Measurements from ENCODE around the gene C5orf47.

C5orf47 gene

GRCh38 chr5:173969167-173970049 lies 19.6 kb upstream of the C5orf47 start:
- H3K27me3 ChIP-seq (replicated peaks; ENCODE audit: control insufficient read depth, insufficient read depth, low read length, poor library complexity, severe bottlenecking) = no peaks in the 10 kb centered on the region
- H3K4me1 ChIP-seq (ENCODE audit: control insufficient read depth, insufficient read depth, low read length, poor library complexity, severe bottlenecking) = peaks cover 12% of the 10 kb centered on the region
- H3K36me3 ChIP-seq (ENCODE audit: control insufficient read depth, insufficient read depth, low read length) = no peaks in the 10 kb centered on the region
- H3K27ac ChIP-seq (ENCODE audit: insufficient read depth, low read length, poor library complexity, severe bottlenecking) = no peak overlapping the region
- no peaks in the 10 kb centered on the region for H3K9me3 ChIP-seq (ENCODE audit: control insufficient read depth, low read length)
- no peak for DNase-seq
- no peak overlapping the region for H3K4me3 ChIP-seq (ENCODE audit: insufficient read depth, low read depth, low read length, poor library complexity, severe bottlenecking)

GRCh38 chr5:173970878-173971650 lies 17.9 kb upstream of the C5orf47 start:
- Histone ChIP-seq H3K4me3 (ENCODE audit: insufficient read depth, low read depth, low read length, poor library complexity, severe bottlenecking) (no peak overlapping the region), H3K9me3 (ENCODE audit: control insufficient read depth, low read length) (no peaks in the 10 kb centered on the region), H3K27me3 (replicated peaks; ENCODE audit: control insufficient read depth, insufficient read depth, low read length, poor library complexity, severe bottlenecking) (no peaks in the 10 kb centered on the region), H3K27ac (ENCODE audit: insufficient read depth, low read length, poor library complexity, severe bottlenecking) (no peak overlapping the region), H3K4me1 (ENCODE audit: control insufficient read depth, insufficient read depth, low read length, poor library complexity, severe bottlenecking) (peaks cover 9% of the 10 kb centered on the region), H3K36me3 (ENCODE audit: control insufficient read depth, insufficient read depth, low read length) (no peaks in the 10 kb centered on the region)
- no peak for DNase-seq

GRCh38 chr5:173971681-173972345 lies 17.2 kb upstream of the C5orf47 start:
- H3K36me3 ChIP-seq (ENCODE audit: control insufficient read depth, insufficient read depth, low read length) = no peaks in the 10 kb centered on the region
- H3K4me1 ChIP-seq (ENCODE audit: control insufficient read depth, insufficient read depth, low read length, poor library complexity, severe bottlenecking) = peaks cover 9% of the 10 kb centered on the region
- no peaks in the 10 kb centered on the region for H3K27me3 ChIP-seq (replicated peaks; ENCODE audit: control insufficient read depth, insufficient read depth, low read length, poor library complexity, severe bottlenecking)
- no peak overlapping the region for H3K4me3 ChIP-seq (ENCODE audit: insufficient read depth, low read depth, low read length, poor library complexity, severe bottlenecking)
- no peak overlapping the region for H3K27ac ChIP-seq (ENCODE audit: insufficient read depth, low read length, poor library complexity, severe bottlenecking)
- no peaks in the 10 kb centered on the region for H3K9me3 ChIP-seq (ENCODE audit: control insufficient read depth, low read length)
- DNase-seq = no peak

- DNase-seq = no peak
- Histone ChIP-seq H3K27ac (ENCODE audit: insufficient read depth, low read length, poor library complexity, severe bottlenecking) (no peak overlapping the region), H3K4me3 (ENCODE audit: insufficient read depth, low read depth, low read length, poor library complexity, severe bottlenecking) (no peak overlapping the region), H3K9me3 (ENCODE audit: control insufficient read depth, low read length) (no peaks in the 10 kb centered on the region), H3K4me1 (ENCODE audit: control insufficient read depth, insufficient read depth, low read length, poor library complexity, severe bottlenecking) (peaks cover 9% of the 10 kb centered on the region), H3K36me3 (ENCODE audit: control insufficient read depth, insufficient read depth, low read length) (no peaks in the 10 kb centered on the region), H3K27me3 (replicated peaks; ENCODE audit: control insufficient read depth, insufficient read depth, low read length, poor library complexity, severe bottlenecking) (no peaks in the 10 kb centered on the region)
Measured at GRCh38 chr5:173972607-173972924, 16.4 kb upstream of the C5orf47 start.

GRCh38 chr5:173972925-173973615 lies 15.9 kb upstream of the C5orf47 start:
- no peak overlapping the region for H3K27ac ChIP-seq (ENCODE audit: insufficient read depth, low read length, poor library complexity, severe bottlenecking)
- H3K27me3 ChIP-seq (replicated peaks; ENCODE audit: control insufficient read depth, insufficient read depth, low read length, poor library complexity, severe bottlenecking) = no peaks in the 10 kb centered on the region
- H3K4me1 ChIP-seq (ENCODE audit: control insufficient read depth, insufficient read depth, low read length, poor library complexity, severe bottlenecking) = peaks cover 9% of the 10 kb centered on the region
- H3K36me3 ChIP-seq (ENCODE audit: control insufficient read depth, insufficient read depth, low read length) = no peaks in the 10 kb centered on the region
- no peaks in the 10 kb centered on the region for H3K9me3 ChIP-seq (ENCODE audit: control insufficient read depth, low read length)
- DNase-seq = peak; percentile 45 to 67 (median 56)
- peak overlapping the region; percentile 40 for H3K4me3 ChIP-seq (ENCODE audit: insufficient read depth, low read depth, low read length, poor library complexity, severe bottlenecking)

GRCh38 chr5:173973616-173973969 lies 15.4 kb upstream of the C5orf47 start:
- Histone ChIP-seq H3K4me1 (ENCODE audit: control insufficient read depth, insufficient read depth, low read length, poor library complexity, severe bottlenecking) (peaks cover 9% of the 10 kb centered on the region), H3K9me3 (ENCODE audit: control insufficient read depth, low read length) (no peaks in the 10 kb centered on the region), H3K27me3 (replicated peaks; ENCODE audit: control insufficient read depth, insufficient read depth, low read length, poor library complexity, severe bottlenecking) (no peaks in the 10 kb centered on the region), H3K36me3 (ENCODE audit: control insufficient read depth, insufficient read depth, low read length) (no peaks in the 10 kb centered on the region), H3K27ac (ENCODE audit: insufficient read depth, low read length, poor library complexity, severe bottlenecking) (no peak overlapping the region), H3K4me3 (ENCODE audit: insufficient read depth, low read depth, low read length, poor library complexity, severe bottlenecking) (peak overlapping the region; percentile 40)
- no peak for DNase-seq

- DNase-seq = no peak
- Histone ChIP-seq H3K4me3 (ENCODE audit: insufficient read depth, low read depth, low read length, poor library complexity, severe bottlenecking) (no peak overlapping the region), H3K9me3 (ENCODE audit: control insufficient read depth, low read length) (no peaks in the 10 kb centered on the region), H3K36me3 (ENCODE audit: control insufficient read depth, insufficient read depth, low read length) (no peaks in the 10 kb centered on the region), H3K27me3 (replicated peaks; ENCODE audit: control insufficient read depth, insufficient read depth, low read length, poor library complexity, severe bottlenecking) (no peaks in the 10 kb centered on the region), H3K4me1 (ENCODE audit: control insufficient read depth, insufficient read depth, low read length, poor library complexity, severe bottlenecking) (peaks cover 9% of the 10 kb centered on the region), H3K27ac (ENCODE audit: insufficient read depth, low read length, poor library complexity, severe bottlenecking) (no peak overlapping the region)
Measured at GRCh38 chr5:173974688-173975239, 14.2 kb upstream of the C5orf47 start.

- H3K4me3 ChIP-seq (ENCODE audit: insufficient read depth, low read depth, low read length, poor library complexity, severe bottlenecking) = no peak overlapping the region
- H3K27me3 ChIP-seq (replicated peaks; ENCODE audit: control insufficient read depth, insufficient read depth, low read length, poor library complexity, severe bottlenecking) = no peaks in the 10 kb centered on the region
- no peaks in the 10 kb centered on the region for H3K4me1 ChIP-seq (ENCODE audit: control insufficient read depth, insufficient read depth, low read length, poor library complexity, severe bottlenecking)
- no peaks in the 10 kb centered on the region for H3K36me3 ChIP-seq (ENCODE audit: control insufficient read depth, insufficient read depth, low read length)
- no peak overlapping the region for H3K27ac ChIP-seq (ENCODE audit: insufficient read depth, low read length, poor library complexity, severe bottlenecking)
- no peaks in the 10 kb centered on the region for H3K9me3 ChIP-seq (ENCODE audit: control insufficient read depth, low read length)
- no peak for DNase-seq
Measured at GRCh38 chr5:173981185-173981761, 7.7 kb upstream of the C5orf47 start.

GRCh38 chr5:173984218-173984617 lies 4.8 kb upstream of the C5orf47 start:
- Histone ChIP-seq H3K27ac (ENCODE audit: insufficient read depth, low read length, poor library complexity, severe bottlenecking) (no peak overlapping the region), H3K4me3 (ENCODE audit: insufficient read depth, low read depth, low read length, poor library complexity, severe bottlenecking) (no peak overlapping the region), H3K36me3 (ENCODE audit: control insufficient read depth, insufficient read depth, low read length) (no peaks in the 10 kb centered on the region), H3K4me1 (ENCODE audit: control insufficient read depth, insufficient read depth, low read length, poor library complexity, severe bottlenecking) (no peaks in the 10 kb centered on the region), H3K9me3 (ENCODE audit: control insufficient read depth, low read length) (no peaks in the 10 kb centered on the region), H3K27me3 (replicated peaks; ENCODE audit: control insufficient read depth, insufficient read depth, low read length, poor library complexity, severe bottlenecking) (no peaks in the 10 kb centered on the region)
- no peak for DNase-seq

All from effector memory CD4-positive, alpha-beta T cell (primary cell).